K562 (cell line): ENCODE measurements around the gene CD68. TPM values are rescaled to one million over a fixed set of nuclear protein-coding genes. Genes with fewer than 3 reads are reported as not detected.

Experiments used
- ELF2 ChIP-seq: fragments of 250-450 bp; sonication (Bioruptor Pico); IDR thresholded peaks from 2 replicates; pipeline ENCODE4 v1.5.0; 2021; ENCODE audit warnings: mild to moderate bottlenecking
- FOXP1 ChIP-seq: sonication (generic); formaldehyde crosslinking; IDR thresholded peaks from 2 replicates; pipeline ENCODE4 v1.8.0; 2022; ENCODE audit warnings: mild to moderate bottlenecking, missing genetic modification reagents
- HDGF ChIP-seq: fragments of 450-650 bp; IDR thresholded peaks from 2 replicates; pipeline ENCODE4 v1.6.1; 2016
- HMG20A ChIP-seq: fragments of 450-650 bp; formaldehyde crosslinking; conservative IDR thresholded peaks from 2 replicates; pipeline ENCODE4 v1.4.0; 2020; ENCODE audit warnings: mild to moderate bottlenecking, mixed read lengths
- HMGN3 ChIP-seq: IDR thresholded peaks from 2 replicates; pipeline ENCODE4 v1.6.1; 2011; ENCODE audit warnings: borderline replicate concordance, low read depth, mild to moderate bottlenecking, mixed read lengths, low read length; ENCODE audit not compliant: insufficient read length; ENCODE audit errors: extremely low read depth
- SMC3 ChIP-seq: conservative IDR thresholded peaks from 2 replicates; pipeline ENCODE4 v1.6.1; 2011; ENCODE audit warnings: low read depth, low read length, improper control_type of control experiment; ENCODE audit not compliant: insufficient read depth
- SREBF2 ChIP-seq: sonication (generic); formaldehyde crosslinking; IDR thresholded peaks from 2 replicates; pipeline ENCODE4 v1.4.0; 2020; ENCODE audit warnings: mild to moderate bottlenecking, missing genetic modification reagents
- ZFP1 ChIP-seq: fragments of 450-650 bp; formaldehyde crosslinking; IDR thresholded peaks from 2 replicates; pipeline ENCODE4 v1.4.0; 2020; ENCODE audit warnings: mild to moderate bottlenecking, mixed read lengths
- ZKSCAN1 ChIP-seq: fragments of 150-350 bp; IDR thresholded peaks from 2 replicates; pipeline ENCODE4 v1.6.1; 2016; ENCODE audit warnings: low read depth, low read length
- ZNF197 ChIP-seq: fragments of 200-800 bp; sonication (Bioruptor generic); IDR thresholded peaks from 2 replicates; pipeline ENCODE4 v1.6.1; 2016; ENCODE audit warnings: low read depth, missing genetic modification characterization, missing compliant biosample characterization
- polyA plus RNA-seq, 8 experiments: library from polyadenylated mRNA; depleted of rRNA in 4 of 8; stranded (reverse) in 5 of 8; unstranded in 3 of 8; fragments of >200 nt; fragmentation: Nextera tagmentation in 2 of 8; fragmentation: Illumina TruSeq in 1 of 8; extraction: Ambion mirVana in 2 of 8; extraction: Trizol in 1 of 8; gene quantifications; 2 replicates each; pipeline versions ENCODE4 v1.2.1 to v1.2.3, GENCODE V29; 2011 to 2014; ENCODE audit warnings: inconsistent platforms in 1 of 8, missing spikeins in 1 of 8
- total RNA-seq, 7 experiments: library from RNA; depleted of rRNA in 6 of 7; stranded (reverse); fragments of >200 nt in 6 of 7; fragmentation: Illumina TruSeq in 2 of 7; extraction: Trizol in 2 of 7; gene quantifications; 2 replicates each; pipeline versions ENCODE4 v1.2.1 to v1.2.3, GENCODE V29; 2011 to 2021; ENCODE audit warnings: low replicate concordance in 1 of 7
- TF ChIP-seq, protein P1 (sequence below): fragments of 250-450 bp; sonication (Bioruptor Pico); IDR thresholded peaks from 2 replicates; pipeline ENCODE4 v1.8.0; 2022; ENCODE audit warnings: inconsistent platforms, mild to moderate bottlenecking, moderate library complexity, borderline replicate concordance
- TF ChIP-seq, protein P2 (sequence below), 2 experiments: IDR thresholded peaks in 1 of 2; conservative IDR thresholded peaks in 1 of 2; 2 replicates each; pipeline ENCODE4 v1.6.1; 2016; ENCODE audit warnings: low read depth in 2 of 2, mild to moderate bottlenecking in 1 of 2, missing compliant biosample characterization in 1 of 2, missing genetic modification characterization in 1 of 2, moderate library complexity in 1 of 2
- TF ChIP-seq, protein P3 (sequence below): fragments of 450-650 bp; IDR thresholded peaks from 2 replicates; pipeline ENCODE4 v1.7.1; 2018; ENCODE audit warnings: mild to moderate bottlenecking, low read depth; ENCODE audit not compliant: partially characterized antibody
- TF ChIP-seq, protein P4 (sequence below): fragments of 200-800 bp; sonication (Bioruptor generic); IDR thresholded peaks from 2 replicates; pipeline ENCODE4 v1.6.1; 2016; ENCODE audit warnings: missing genetic modification characterization, missing compliant biosample characterization

The CD68 gene
- total and polyA plus RNA-seq, 9 of the 15 experiments (the other 6 are each of a cell fraction or from before 2014, with no cell fraction given): 28.2 to 89.8 (median 37.7) TPM

DNA sequence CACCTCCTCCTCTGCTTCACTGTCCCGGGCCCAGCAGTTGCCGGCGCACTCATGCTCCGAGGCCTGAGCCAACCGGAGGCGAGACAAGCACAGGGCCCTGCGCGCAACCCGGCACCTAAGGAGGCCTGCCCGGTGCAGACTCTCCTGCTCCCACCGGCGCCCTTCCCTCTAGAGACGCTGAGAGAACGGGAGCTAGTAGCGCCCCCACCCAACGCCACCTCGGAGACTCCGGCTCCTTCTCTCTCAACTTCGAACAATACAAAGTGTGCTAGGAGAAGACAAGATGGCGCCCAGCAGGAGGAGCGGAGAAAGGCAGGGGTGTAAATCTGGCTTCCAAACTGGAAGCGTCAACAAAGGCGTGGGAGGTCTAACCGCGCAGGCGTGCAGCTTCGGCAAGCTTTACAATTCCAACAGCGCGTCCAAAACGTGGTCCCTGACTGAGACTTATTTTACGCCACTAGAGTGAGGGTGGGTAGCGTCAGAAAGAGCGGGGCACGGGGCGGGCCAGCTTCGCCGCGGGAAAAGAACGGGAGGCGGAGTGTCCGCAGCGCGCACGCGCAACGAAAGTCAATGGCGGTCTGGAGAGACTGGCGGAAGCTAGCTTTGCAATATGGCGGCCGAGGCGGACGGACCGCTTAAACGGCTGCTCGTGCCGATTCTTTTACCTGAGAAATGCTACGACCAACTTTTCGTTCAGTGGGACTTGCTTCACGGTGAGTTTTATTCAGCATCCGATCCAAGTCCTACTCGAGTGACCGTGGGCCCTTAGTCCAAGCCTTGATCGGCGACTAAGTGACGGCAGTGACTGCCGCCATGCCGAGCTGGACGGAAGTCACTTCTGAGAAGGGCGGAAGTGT is 4.0 kb downstream of the CD68 start, which contains the start of gene MPDU1 (continued):
- TF ChIP-seq, protein P1, sequence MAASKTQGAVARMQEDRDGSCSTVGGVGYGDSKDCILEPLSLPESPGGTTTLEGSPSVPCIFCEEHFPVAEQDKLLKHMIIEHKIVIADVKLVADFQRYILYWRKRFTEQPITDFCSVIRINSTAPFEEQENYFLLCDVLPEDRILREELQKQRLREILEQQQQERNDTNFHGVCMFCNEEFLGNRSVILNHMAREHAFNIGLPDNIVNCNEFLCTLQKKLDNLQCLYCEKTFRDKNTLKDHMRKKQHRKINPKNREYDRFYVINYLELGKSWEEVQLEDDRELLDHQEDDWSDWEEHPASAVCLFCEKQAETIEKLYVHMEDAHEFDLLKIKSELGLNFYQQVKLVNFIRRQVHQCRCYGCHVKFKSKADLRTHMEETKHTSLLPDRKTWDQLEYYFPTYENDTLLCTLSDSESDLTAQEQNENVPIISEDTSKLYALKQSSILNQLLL (CRISPR knock-in tag): no peak
- TF ChIP-seq, protein P2, sequence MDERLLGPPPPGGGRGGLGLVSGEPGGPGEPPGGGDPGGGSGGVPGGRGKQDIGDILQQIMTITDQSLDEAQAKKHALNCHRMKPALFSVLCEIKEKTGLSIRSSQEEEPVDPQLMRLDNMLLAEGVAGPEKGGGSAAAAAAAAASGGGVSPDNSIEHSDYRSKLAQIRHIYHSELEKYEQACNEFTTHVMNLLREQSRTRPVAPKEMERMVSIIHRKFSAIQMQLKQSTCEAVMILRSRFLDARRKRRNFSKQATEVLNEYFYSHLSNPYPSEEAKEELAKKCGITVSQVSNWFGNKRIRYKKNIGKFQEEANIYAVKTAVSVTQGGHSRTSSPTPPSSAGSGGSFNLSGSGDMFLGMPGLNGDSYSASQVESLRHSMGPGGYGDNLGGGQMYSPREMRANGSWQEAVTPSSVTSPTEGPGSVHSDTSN (CRISPR knock-in tag; IDR thresholded peaks at IDR 0.05; ENCODE audit: low read depth): no peak
- TF ChIP-seq, protein P2 (tag; conservative IDR thresholded peaks at IDR 0.05; ENCODE audit: low read depth): peak; percentile 43
- TF ChIP-seq HDGF (0 out of 2 replicates have a peak, but pooled peaks have one; percentile 33), ZKSCAN1 (no peak), ZNF197 (peak; percentile 77), HMG20A (CRISPR knock-in tag) (no peak), SREBF2 (CRISPR knock-in tag) (no peak), FOXP1 (0 out of 2 replicates have a peak, but pooled peaks have one; percentile 41), SMC3 (no peak), HMGN3 (no peak), ZFP1 (no peak), ELF2 (CRISPR knock-in tag) (peak; percentile 94)
- TF ChIP-seq, protein P3, sequence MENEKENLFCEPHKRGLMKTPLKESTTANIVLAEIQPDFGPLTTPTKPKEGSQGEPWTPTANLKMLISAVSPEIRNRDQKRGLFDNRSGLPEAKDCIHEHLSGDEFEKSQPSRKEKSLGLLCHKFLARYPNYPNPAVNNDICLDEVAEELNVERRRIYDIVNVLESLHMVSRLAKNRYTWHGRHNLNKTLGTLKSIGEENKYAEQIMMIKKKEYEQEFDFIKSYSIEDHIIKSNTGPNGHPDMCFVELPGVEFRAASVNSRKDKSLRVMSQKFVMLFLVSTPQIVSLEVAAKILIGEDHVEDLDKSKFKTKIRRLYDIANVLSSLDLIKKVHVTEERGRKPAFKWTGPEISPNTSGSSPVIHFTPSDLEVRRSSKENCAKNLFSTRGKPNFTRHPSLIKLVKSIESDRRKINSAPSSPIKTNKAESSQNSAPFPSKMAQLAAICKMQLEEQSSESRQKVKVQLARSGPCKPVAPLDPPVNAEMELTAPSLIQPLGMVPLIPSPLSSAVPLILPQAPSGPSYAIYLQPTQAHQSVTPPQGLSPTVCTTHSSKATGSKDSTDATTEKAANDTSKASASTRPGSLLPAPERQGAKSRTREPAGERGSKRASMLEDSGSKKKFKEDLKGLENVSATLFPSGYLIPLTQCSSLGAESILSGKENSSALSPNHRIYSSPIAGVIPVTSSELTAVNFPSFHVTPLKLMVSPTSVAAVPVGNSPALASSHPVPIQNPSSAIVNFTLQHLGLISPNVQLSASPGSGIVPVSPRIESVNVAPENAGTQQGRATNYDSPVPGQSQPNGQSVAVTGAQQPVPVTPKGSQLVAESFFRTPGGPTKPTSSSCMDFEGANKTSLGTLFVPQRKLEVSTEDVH: peak; percentile 96
- TF ChIP-seq, protein P4, sequence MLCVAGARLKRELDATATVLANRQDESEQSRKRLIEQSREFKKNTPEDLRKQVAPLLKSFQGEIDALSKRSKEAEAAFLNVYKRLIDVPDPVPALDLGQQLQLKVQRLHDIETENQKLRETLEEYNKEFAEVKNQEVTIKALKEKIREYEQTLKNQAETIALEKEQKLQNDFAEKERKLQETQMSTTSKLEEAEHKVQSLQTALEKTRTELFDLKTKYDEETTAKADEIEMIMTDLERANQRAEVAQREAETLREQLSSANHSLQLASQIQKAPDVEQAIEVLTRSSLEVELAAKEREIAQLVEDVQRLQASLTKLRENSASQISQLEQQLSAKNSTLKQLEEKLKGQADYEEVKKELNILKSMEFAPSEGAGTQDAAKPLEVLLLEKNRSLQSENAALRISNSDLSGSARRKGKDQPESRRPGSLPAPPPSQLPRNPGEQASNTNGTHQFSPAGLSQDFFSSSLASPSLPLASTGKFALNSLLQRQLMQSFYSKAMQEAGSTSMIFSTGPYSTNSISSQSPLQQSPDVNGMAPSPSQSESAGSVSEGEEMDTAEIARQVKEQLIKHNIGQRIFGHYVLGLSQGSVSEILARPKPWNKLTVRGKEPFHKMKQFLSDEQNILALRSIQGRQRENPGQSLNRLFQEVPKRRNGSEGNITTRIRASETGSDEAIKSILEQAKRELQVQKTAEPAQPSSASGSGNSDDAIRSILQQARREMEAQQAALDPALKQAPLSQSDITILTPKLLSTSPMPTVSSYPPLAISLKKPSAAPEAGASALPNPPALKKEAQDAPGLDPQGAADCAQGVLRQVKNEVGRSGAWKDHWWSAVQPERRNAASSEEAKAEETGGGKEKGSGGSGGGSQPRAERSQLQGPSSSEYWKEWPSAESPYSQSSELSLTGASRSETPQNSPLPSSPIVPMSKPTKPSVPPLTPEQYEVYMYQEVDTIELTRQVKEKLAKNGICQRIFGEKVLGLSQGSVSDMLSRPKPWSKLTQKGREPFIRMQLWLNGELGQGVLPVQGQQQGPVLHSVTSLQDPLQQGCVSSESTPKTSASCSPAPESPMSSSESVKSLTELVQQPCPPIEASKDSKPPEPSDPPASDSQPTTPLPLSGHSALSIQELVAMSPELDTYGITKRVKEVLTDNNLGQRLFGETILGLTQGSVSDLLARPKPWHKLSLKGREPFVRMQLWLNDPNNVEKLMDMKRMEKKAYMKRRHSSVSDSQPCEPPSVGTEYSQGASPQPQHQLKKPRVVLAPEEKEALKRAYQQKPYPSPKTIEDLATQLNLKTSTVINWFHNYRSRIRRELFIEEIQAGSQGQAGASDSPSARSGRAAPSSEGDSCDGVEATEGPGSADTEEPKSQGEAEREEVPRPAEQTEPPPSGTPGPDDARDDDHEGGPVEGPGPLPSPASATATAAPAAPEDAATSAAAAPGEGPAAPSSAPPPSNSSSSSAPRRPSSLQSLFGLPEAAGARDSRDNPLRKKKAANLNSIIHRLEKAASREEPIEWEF (CRISPR knock-in tag): peak; percentile 90
